ENCODE results near the gene CAB39. TPM values are rescaled to one million over a fixed set of nuclear protein-coding genes. Genes with fewer than 3 reads are reported as not detected.
A peak's percentile ranks its signal among the peaks of the same experiment; 100 is the strongest.

The CAB39 gene
- total RNA-seq, 1 experiment from 2014 or later, result 91.7 TPM

- no TSS peak for BruUV-seq (replicated peaks)
These were observed 117.8 kb downstream of the CAB39 start for GRCh38 chr2:230830428-230830827.

GRCh38 chr2:230840301-230840700 is 127.7 kb downstream of the CAB39 start:
- no peak overlapping the region for H3K4me3 Mint-ChIP-seq (ENCODE audit: unreplicated experiment)
- no peak for DNase-seq (ENCODE audit: unreplicated experiment)
- peaks cover 9% of the 10 kb centered on the region for H3K4me1 Mint-ChIP-seq (ENCODE audit: insufficient read depth, unreplicated experiment)
- H3K36me3 Mint-ChIP-seq (ENCODE audit: insufficient read depth, unreplicated experiment), result no peaks in the 10 kb centered on the region
- no peak overlapping the region for H3K27ac Mint-ChIP-seq (ENCODE audit: low read depth, unreplicated experiment)
- TF ChIP-seq CTCF (IDR thresholded peaks at IDR 0.05; ENCODE audit: unreplicated experiment), result no peak
- intact Hi-C loops (cut with micrococcal nuclease), result no loop called here
- POLR2A ChIA-PET, result no interaction called here
- peaks cover 2% of the 10 kb centered on the region for H3K9me3 Mint-ChIP-seq (ENCODE audit: unreplicated experiment)
- CTCF ChIA-PET, result interaction anchor here (0.6 to 1.8 kb wide), 3 partner anchors 9 to 114 kb away, joined by 3 to 8 read pairs (median 3); no protein-coding TSS in a partner anchor
- H3K27me3 Mint-ChIP-seq (ENCODE audit: insufficient read depth, unreplicated experiment), result peaks cover 16% of the 10 kb centered on the region
- no TSS peak for BruUV-seq (replicated peaks)

More at GRCh38 chr2:230830428-230830827, 117.8 kb downstream of the CAB39 start:
- ChIA-PET POLR2A (interaction anchor here (1.3 kb wide), 1 partner anchor 10 kb away, joined by 3 read pairs; no protein-coding TSS in a partner anchor), CTCF (interaction anchor here (0.6 to 0.7 kb wide), 2 partner anchors 118 to 122 kb away, joined by 3 to 4 read pairs; no protein-coding TSS in a partner anchor)
- no peaks in the 10 kb centered on the region for H3K4me1 Mint-ChIP-seq (ENCODE audit: insufficient read depth, unreplicated experiment)
- H3K9me3 Mint-ChIP-seq (ENCODE audit: unreplicated experiment), result peaks cover 11% of the 10 kb centered on the region
- H3K27ac Mint-ChIP-seq (ENCODE audit: low read depth, unreplicated experiment), result no peak overlapping the region
- DNase-seq (ENCODE audit: unreplicated experiment), result no peak
- TF ChIP-seq CTCF (IDR thresholded peaks at IDR 0.05; ENCODE audit: unreplicated experiment), result no peak
- H3K36me3 Mint-ChIP-seq (ENCODE audit: insufficient read depth, unreplicated experiment), result peaks cover 4% of the 10 kb centered on the region
- H3K27me3 Mint-ChIP-seq (ENCODE audit: insufficient read depth, unreplicated experiment), result peaks cover 16% of the 10 kb centered on the region
- no peak overlapping the region for H3K4me3 Mint-ChIP-seq (ENCODE audit: unreplicated experiment)
- intact Hi-C loops (cut with micrococcal nuclease), result no loop called here

GRCh38 chr2:230842473-230842872 is 129.8 kb downstream of the CAB39 start:
- BruUV-seq (replicated peaks), result no TSS peak
- Mint-ChIP-seq H3K27ac (ENCODE audit: low read depth, unreplicated experiment) (no peak overlapping the region), H3K4me3 (ENCODE audit: unreplicated experiment) (peak overlapping the region; percentile 13), H3K9me3 (ENCODE audit: unreplicated experiment) (no peaks in the 10 kb centered on the region), H3K27me3 (ENCODE audit: insufficient read depth, unreplicated experiment) (peaks cover 25% of the 10 kb centered on the region), H3K36me3 (ENCODE audit: insufficient read depth, unreplicated experiment) (no peaks in the 10 kb centered on the region), H3K4me1 (ENCODE audit: insufficient read depth, unreplicated experiment) (peaks cover 9% of the 10 kb centered on the region)
- peak; percentile 28 for DNase-seq (ENCODE audit: unreplicated experiment)
- intact Hi-C loops (cut with micrococcal nuclease), result no loop called here
- POLR2A ChIA-PET, result interaction anchor here (0.9 kb wide), 1 partner anchor 18 kb away, joined by 3 read pairs; no protein-coding TSS in a partner anchor
- CTCF ChIA-PET, result interaction anchor here (1.4 kb wide), 1 partner anchor 18 kb away, joined by 5 read pairs; no protein-coding TSS in a partner anchor
- TF ChIP-seq CTCF (IDR thresholded peaks at IDR 0.05; ENCODE audit: unreplicated experiment), result no peak

- Mint-ChIP-seq H3K36me3 (ENCODE audit: insufficient read depth, unreplicated experiment) (peaks cover 5% of the 10 kb centered on the region), H3K4me3 (ENCODE audit: unreplicated experiment) (no peak overlapping the region), H3K27me3 (ENCODE audit: insufficient read depth, unreplicated experiment) (peaks cover 25% of the 10 kb centered on the region), H3K27ac (ENCODE audit: low read depth, unreplicated experiment) (no peak overlapping the region), H3K9me3 (ENCODE audit: unreplicated experiment) (no peaks in the 10 kb centered on the region), H3K4me1 (ENCODE audit: insufficient read depth, unreplicated experiment) (peaks cover 15% of the 10 kb centered on the region)
- no TSS peak for BruUV-seq (replicated peaks)
- DNase-seq (ENCODE audit: unreplicated experiment), result no peak
- TF ChIP-seq CTCF (IDR thresholded peaks at IDR 0.05; ENCODE audit: unreplicated experiment), result no peak
- ChIA-PET POLR2A (no interaction called here), CTCF (no interaction called here)
- intact Hi-C loops (cut with micrococcal nuclease), result no loop called here
These were observed 130.5 kb downstream of the CAB39 start for GRCh38 chr2:230843132-230843531.
